Neural progenitor cell (in vitro differentiated cells): Measurements from ENCODE around the gene MST1R.

ENCODE experiments used
- CTCF ChIP-seq: fragments of 200-600 bp; sonication (generic); IDR thresholded peaks from 2 replicates; pipeline ENCODE4 v1.5.1; 2017; ENCODE audit warnings: antibody characterized with exemption, mild to moderate bottlenecking
- EZH2 ChIP-seq: fragments of 200-600 bp; sonication (generic); IDR thresholded peaks from 2 replicates; pipeline ENCODE4 v1.6.1; 2017; ENCODE audit warnings: antibody characterized with exemption, mild to moderate bottlenecking, moderate library complexity
- EZH2phosphoT487 ChIP-seq: fragments of 200-600 bp; sonication (generic); IDR thresholded peaks from 2 replicates; pipeline ENCODE4 v1.6.1; 2017; ENCODE audit warnings: antibody characterized with exemption

- no peak for TF ChIP-seq CTCF
- no peak for TF ChIP-seq EZH2phosphoT487
- TF ChIP-seq EZH2 = no peak
Observed at GRCh38 chr3:49925485-49925884, 21.8 kb upstream of the MST1R start.
